ENCODE results near the gene KCTD7.
"Not testable (repeated sequence)": the region's sequence is repeated elsewhere in the genome, so short reads cannot be mapped to it uniquely, and the experiment has no call there.

KCTD7 gene

GRCh38 chr7:66615699-66616098 is 13.0 kb upstream of the KCTD7 start:
- in situ Hi-C loops (cut with MboI; ENCODE audit: low sequenced_read_pairs): no loop called here

- in situ Hi-C loops (cut with MboI; ENCODE audit: low sequenced_read_pairs): no loop called here
Observed at GRCh38 chr7:66617295-66617694, 11.4 kb upstream of the KCTD7 start.

GRCh38 chr7:66619341-66619948 is 9.2 kb upstream of the KCTD7 start:
- in situ Hi-C loops (cut with MboI; ENCODE audit: low sequenced_read_pairs): not testable (repeated sequence)

GRCh38 chr7:66626331-66626934 is 2.2 kb upstream of the KCTD7 start:
- in situ Hi-C loops (cut with MboI; ENCODE audit: low sequenced_read_pairs): no loop called here

GRCh38 chr7:66627151-66627681 is 1.5 kb upstream of the KCTD7 start:
- in situ Hi-C loops (cut with MboI; ENCODE audit: low sequenced_read_pairs): no loop called here

GRCh38 chr7:66627881-66628360 is 760 bp upstream of the KCTD7 start:
- in situ Hi-C loops (cut with MboI; ENCODE audit: low sequenced_read_pairs): no loop called here

- in situ Hi-C loops (cut with MboI; ENCODE audit: low sequenced_read_pairs): no loop called here
Observed at GRCh38 chr7:66629222-66630062, 761 bp downstream of the KCTD7 start.

- in situ Hi-C loops (cut with MboI; ENCODE audit: low sequenced_read_pairs): no loop called here
Observed at GRCh38 chr7:66630531-66630930, 1.9 kb downstream of the KCTD7 start.

- in situ Hi-C loops (cut with MboI; ENCODE audit: low sequenced_read_pairs): no loop called here
Observed at GRCh38 chr7:66631471-66631870, 2.8 kb downstream of the KCTD7 start.

GRCh38 chr7:66634816-66635215 is 6.1 kb downstream of the KCTD7 start:
- in situ Hi-C loops (cut with MboI; ENCODE audit: low sequenced_read_pairs): no loop called here

GRCh38 chr7:66635322-66635981 is 6.8 kb downstream of the KCTD7 start:
- in situ Hi-C loops (cut with MboI; ENCODE audit: low sequenced_read_pairs): not testable (repeated sequence)

GRCh38 chr7:66635982-66636546 is 7.4 kb downstream of the KCTD7 start:
- in situ Hi-C loops (cut with MboI; ENCODE audit: low sequenced_read_pairs): not testable (repeated sequence)

GRCh38 chr7:66638309-66639099 is 9.8 kb downstream of the KCTD7 start:
- in situ Hi-C loops (cut with MboI; ENCODE audit: low sequenced_read_pairs): no loop called here

- in situ Hi-C loops (cut with MboI; ENCODE audit: low sequenced_read_pairs): no loop called here
Observed at GRCh38 chr7:66639773-66640172, 11.1 kb downstream of the KCTD7 start.

- in situ Hi-C loops (cut with MboI; ENCODE audit: low sequenced_read_pairs): no loop called here
Observed at GRCh38 chr7:66640802-66641525, 12.3 kb downstream of the KCTD7 start.

GRCh38 chr7:66641526-66641871 is 12.8 kb downstream of the KCTD7 start:
- in situ Hi-C loops (cut with MboI; ENCODE audit: low sequenced_read_pairs): no loop called here

- in situ Hi-C loops (cut with MboI; ENCODE audit: low sequenced_read_pairs): no loop called here
Observed at GRCh38 chr7:66642186-66642585, 13.5 kb downstream of the KCTD7 start.

- in situ Hi-C loops (cut with MboI; ENCODE audit: low sequenced_read_pairs): no loop called here
Observed at GRCh38 chr7:66642932-66643331, 14.3 kb downstream of the KCTD7 start.

- in situ Hi-C loops (cut with MboI; ENCODE audit: low sequenced_read_pairs): no loop called here
Observed at GRCh38 chr7:66643395-66643794, 14.7 kb downstream of the KCTD7 start.

All from HL-60/S4 (cell line).